ENCODE results near the gene AGGF1.
"Not testable (repeated sequence)": the region's sequence is repeated elsewhere in the genome, so short reads cannot be mapped to it uniquely, and the experiment has no call there.

The AGGF1 gene, protein sequence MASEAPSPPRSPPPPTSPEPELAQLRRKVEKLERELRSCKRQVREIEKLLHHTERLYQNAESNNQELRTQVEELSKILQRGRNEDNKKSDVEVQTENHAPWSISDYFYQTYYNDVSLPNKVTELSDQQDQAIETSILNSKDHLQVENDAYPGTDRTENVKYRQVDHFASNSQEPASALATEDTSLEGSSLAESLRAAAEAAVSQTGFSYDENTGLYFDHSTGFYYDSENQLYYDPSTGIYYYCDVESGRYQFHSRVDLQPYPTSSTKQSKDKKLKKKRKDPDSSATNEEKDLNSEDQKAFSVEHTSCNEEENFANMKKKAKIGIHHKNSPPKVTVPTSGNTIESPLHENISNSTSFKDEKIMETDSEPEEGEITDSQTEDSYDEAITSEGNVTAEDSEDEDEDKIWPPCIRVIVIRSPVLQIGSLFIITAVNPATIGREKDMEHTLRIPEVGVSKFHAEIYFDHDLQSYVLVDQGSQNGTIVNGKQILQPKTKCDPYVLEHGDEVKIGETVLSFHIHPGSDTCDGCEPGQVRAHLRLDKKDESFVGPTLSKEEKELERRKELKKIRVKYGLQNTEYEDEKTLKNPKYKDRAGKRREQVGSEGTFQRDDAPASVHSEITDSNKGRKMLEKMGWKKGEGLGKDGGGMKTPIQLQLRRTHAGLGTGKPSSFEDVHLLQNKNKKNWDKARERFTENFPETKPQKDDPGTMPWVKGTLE
- total RNA-seq = 6.9 to 41.3 (median 22.6) reads per million in 17 experiments

DNA sequence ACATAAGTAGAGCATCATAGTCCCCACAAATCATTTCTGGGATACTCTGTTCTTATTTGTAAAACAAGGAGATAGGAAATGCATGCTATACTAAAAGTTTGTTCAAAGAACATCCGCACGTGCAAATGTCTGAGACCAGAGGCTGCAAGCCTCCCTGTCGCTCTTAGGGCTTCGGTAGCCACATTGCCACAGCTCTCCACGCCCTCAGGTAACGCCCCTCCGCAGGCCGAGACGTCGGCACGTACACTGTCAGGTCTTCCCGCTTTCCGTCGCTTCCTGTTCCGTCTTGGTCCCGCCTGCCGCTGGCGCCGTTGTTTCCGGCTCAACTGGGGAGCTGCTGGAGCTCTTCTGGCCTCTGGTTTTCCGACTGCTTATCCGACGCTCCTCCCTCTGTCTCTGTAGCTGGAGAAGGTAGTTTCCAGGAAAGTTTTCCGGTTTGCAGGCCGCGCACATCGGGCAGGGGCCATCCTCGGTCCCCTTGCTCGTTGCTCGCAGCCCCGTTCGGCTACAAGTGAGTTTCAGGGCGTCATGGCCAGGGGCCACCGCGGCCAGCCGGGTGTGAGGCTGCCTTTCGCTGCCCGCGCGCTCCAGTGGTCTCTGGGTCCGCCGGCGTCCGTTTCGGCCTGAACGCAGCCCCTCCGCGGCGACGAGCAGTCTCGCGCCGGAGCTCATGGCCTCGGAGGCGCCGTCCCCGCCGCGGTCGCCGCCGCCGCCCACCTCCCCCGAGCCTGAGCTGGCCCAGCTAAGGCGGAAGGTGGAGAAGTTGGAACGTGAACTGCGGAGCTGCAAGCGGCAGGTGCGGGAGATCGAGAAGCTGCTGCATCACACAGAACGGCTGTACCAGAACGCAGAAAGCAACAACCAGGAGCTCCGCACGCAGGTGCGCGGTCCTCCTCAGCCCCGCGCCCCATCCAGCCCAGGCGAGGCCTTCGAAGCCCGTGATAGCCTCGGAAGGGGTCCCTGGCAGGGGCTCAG lies at the start of gene AGGF1:
Gene AGGF1, plus strand, starts transcription at position 308 of the 975 bp plus-strand sequence. Its CDS starts 363 bp downstream, at position 671.
- peak; percentile 94 to 97 (median 96) for DNase-seq

DNA sequence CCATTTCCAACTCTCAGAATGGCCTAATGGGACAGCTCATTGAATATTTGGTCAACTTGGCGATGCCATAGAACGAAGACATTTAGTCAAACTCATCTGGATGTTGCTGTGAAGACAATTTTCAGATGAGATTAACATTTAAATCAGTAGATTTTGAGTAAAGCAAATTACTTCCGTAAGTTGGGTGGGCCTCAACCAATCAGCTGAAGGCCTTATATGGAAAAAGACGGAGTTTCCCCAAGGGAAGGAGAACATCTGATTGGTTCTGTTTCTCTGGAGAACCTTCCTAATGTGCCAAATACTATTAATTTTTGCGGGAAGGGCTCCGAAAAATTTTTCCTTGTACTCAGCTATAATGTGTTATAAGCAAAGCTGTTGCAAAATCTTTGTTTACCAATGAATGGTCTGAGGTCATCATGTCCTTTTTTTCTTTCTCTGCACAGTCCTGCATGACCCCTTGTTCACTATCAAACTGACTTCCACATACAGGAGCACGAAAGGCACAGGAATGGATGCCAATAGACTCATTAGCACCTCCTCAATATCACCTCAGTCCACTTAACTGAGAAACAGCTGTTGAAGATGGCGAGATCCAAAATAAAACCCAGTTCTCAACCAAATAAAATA lies 49.6 kb upstream of the AGGF1 start:
- DNase-seq = peak in 2 of 4 experiments; percentile 14 to 27

DNA sequence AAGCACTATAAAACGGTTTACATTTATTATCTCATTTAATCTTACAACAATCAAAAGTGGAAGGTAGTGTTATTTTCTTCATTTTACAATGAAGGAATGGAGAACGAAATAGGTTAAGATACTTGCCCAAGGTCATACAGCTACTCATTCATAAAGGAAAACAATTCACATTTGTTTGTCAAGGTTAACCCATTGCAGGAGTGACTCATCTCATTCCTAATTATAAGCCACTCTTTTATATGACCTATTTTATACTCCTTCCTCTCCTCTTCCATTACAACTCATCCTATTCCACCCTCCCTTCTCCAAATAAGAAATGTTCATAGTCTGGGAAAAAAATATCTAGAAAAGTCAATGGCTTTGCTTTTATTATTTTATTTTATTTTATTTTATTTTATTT lies 47.8 kb upstream of the AGGF1 start:
- DNase-seq = no peak

DNA sequence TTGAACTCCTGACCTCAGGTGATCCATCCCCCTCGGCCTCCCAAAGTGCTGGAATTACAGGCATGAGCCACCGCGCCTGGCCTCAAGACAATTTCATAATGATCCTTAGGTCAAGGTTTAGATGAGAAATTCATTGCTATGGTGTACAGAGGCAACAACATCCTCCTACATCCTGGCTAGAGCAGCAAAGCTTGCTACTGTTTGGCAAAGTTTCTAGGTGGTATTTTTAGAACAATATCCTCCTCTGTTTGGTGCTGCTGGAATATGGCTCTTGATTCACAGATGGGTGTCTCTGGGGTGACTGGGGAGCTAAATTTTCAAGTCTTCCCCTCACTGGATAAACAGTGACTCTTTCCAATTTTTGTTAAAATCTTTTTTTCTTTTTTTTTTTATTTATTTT lies 46.7 kb upstream of the AGGF1 start:
- DNase-seq = no peak

DNA sequence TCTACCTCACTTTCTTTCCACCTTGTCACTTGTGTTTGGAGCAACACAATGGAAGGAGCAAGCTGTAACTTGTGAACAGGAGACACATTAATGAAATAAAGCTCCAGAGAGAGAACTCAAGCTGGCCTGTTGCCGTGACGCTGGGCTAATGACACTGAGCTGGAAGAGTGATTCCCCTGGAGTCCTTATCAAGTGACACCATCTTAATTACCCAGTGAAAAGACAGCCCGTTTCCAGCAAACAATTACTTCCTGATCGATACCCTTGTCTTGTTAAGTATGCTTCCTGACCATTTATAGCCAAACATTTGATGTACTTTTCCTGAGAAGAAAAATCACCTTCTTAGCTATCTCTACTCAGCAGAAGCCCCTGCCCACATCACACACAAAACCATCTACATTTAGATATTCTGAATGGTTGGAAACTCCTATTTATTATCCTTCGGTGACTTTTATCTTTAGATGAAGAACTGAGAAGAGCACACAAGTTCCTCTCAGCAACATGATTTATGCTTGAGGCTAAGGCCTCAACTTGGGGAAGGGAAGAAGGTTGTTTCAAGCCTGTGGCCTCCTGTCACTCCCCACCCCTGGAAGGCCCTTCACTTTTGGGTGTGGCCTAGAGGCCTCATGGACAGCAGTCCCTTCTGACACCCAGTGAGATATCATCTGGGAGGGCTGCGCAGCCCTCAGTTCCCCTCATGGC lies 43.2 kb upstream of the AGGF1 start:
- peak in 1 of 4 experiments; percentile 12 for DNase-seq

DNA sequence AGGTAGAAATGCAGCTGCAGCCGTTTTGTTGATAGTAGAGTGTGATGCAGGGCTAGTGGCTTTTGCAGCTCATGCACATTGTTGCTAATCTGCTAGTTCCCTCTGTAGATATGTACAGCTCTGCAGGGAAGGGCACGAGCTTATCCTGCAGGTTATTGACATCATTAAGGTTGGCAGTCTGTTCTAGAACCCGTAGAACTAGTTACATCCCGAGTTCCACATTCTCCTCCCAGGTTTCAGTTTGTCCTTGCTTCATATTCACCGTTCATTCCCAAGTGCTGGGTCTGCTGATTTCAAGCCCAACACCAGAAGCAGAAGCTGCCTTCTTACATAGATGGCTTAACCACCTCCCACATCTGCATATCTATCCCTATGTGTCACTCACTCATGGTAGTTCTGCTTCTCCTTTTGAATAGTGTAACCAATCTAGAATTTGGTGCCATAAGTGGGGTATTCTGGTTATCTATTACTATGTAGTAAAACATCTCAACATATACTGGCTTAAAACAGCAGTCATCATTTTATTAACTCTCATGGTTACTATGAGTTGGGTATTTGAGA lies 39.2 kb upstream of the AGGF1 start:
- DNase-seq = peak; percentile 61 to 88 (median 80)

DNA sequence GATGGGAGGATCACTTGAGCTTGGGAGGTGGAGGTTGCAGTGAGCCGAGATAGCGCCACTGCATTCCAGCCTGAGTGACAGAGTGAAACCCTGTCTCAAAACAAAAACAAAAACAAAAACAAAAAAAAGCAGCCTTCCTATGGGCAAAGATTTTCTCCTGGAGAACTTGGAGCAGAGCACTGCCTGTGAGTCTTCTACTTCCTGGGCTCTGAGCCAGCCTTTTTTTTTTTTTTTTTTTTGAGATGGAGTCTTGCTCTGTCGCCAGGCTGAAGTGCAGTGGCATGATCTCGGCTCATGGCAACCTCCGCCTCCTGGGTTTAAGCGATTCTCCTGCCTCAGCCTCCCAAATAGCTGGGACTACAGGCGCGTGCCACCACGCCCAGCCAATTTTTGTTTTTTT lies 36.8 kb upstream of the AGGF1 start:
- not testable (repeated sequence) for DNase-seq

DNA sequence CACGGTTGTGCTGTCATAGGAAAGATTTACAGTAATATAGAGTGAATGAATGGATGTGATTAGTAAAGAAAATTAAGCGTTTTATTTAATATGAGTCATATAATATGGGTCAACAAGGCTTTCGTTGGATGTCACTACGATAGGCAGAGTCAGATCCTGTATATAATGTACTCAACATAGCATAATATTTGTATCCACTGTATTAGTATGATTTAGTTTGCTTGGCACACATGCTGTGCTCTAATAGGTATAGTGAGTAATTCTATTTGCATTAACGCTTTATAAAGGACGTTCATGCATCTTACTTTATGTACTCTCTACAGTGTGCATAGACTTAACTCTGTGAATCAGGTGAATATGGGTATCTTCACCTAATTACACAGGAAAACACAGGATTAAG lies 35.9 kb upstream of the AGGF1 start:
- DNase-seq = no peak

DNA sequence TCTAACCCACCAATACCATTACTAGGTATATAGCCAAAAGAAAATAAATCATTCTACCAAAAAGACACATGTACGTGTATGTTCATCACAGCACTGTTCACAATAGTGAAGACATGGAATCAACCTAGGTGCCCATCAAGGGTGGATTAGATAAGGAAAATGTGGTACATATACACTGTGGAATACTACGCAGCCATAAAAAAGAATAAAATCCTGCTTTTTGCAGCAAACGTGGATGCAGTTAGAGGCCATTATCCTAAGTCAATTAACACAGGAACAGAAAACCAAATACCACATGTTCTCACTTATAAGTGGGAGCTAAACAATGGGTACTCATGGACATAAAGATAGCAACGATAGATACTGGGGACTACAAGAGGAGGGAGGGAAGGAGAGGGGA lies 32.0 kb upstream of the AGGF1 start:
- DNase-seq = not testable (repeated sequence)

DNA sequence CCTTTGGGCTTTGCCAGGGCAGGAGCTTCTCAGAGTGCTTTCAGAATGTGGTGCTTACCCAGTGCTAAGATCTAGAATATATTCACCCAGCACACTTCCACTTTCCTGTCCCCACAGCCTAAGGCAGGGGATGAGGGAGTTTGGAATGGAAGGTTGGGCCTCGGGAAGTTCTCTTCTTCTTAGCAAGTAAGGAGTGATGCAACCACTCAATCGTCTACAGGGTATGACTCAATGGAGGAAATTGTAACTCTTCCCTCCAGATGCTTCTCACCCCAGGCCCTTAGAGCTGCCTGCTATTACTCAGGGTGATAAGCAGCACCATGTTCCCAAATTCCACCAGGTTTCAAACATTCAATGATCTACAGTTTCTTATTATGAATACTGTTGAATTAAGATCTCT lies 30.8 kb upstream of the AGGF1 start:
- peak; percentile 76 to 91 (median 85) for DNase-seq

DNA sequence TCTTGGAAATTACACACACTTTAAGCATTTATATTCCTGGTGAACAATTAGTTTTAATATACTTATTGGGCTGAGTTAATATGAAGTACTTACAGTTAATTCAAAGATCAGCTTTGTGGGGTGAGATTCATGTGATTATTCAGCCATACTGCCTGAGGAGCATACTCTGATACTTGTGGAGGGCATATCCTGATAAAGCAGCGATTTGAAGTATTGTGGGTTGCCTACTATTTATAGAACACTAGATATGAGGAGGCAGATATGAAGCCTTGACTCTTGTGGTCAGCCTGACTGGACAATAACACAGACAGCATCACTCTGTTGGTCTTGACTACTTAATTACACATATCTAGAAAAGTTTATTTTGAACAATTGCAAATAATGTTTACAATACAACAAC lies 27.0 kb upstream of the AGGF1 start:
- DNase-seq = no peak

DNA sequence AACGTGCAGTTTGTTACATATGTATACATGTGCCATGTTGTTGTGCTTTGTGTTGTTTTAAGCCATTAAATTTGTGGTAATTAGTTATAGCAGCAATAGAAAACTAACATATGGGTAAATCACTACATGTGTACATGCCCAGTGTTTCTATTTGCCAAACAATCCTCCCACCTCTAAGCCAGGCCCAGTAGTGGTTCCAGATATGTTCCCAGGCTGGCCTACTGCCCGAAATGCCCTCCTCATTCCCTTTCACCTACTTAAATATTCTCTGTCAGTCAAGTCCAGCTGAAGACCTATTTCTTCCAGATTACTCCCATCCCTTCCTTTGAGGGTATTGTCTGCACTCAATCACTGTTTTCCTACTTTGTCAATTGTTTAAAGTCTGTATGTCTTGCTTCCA lies 24.1 kb upstream of the AGGF1 start:
- no peak for DNase-seq

DNA sequence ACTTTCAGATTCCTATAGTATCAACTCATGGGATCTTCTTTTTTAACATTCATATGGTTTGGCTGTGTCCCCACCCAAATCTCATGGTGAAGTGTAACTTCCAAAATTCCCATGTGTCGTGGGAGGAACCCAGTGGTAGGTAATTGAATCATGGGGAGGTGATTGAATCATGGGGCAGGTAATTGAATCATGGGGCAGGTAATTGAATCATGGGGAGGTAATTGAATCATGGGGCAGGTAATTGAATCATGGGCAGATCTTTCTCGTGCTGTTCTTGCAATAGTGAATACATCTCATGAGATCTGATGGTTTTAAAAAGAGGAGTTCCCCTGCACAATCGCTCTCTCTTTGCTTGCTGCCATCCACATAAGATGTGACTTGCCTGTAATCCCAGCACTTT lies 21.8 kb upstream of the AGGF1 start:
- no peak for DNase-seq

DNA sequence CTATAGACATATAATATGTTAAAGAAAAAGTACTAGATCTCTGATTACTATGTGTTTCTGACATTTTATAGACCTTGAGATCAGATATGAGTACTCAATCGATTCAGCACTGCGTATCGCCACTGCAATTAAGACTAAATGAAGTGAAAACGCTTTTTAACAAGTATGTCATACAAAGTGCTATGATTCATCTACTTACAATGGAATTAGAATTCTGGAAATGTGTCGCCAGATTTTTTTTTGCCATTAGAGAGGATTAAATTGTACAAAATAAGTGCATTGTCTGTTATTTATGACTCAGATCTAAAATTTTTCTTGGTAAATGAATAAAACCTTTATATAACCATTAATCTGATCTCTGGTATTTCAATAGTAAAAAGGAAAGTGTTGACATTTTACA lies 20.0 kb upstream of the AGGF1 start:
- no peak for DNase-seq

DNA sequence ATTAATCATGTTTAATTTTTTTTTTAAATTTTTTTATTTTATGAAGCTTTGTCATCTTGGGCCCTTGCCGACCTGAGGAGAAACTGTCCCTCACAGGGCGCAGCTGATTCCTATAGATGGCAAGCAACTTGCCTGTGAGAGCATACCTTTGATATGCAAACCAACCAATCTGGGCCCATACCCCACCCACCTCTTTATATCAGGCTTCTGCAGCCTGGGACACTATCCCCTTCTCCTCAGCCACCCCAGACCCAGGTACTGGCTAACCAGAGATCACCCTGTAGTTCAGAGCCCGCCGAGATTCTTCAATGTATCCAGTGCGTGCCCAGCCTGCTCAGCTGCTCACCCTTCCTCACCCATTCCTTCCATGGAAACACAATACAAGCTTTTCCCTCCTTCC lies 18.7 kb upstream of the AGGF1 start:
- DNase-seq = no peak

DNA sequence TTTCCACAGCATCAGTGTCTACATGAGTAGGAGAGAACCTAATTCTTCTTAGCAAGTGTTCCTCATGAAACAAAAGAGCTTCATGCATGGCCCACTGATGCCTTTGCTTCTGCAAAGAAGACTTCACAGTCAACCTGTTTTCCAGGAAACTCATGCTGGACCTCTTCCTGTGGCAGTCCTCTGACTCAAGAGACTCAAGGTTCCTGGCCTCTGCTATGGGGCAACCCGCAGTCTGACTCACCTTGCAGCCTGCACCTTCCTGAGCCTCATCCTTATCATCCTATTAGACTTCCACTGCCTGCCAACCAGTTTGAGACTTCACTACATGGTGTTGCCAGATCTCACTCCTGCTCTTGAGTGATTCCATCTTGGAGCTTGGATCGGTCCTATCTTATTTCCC lies 17.6 kb upstream of the AGGF1 start:
- no peak for DNase-seq

DNA sequence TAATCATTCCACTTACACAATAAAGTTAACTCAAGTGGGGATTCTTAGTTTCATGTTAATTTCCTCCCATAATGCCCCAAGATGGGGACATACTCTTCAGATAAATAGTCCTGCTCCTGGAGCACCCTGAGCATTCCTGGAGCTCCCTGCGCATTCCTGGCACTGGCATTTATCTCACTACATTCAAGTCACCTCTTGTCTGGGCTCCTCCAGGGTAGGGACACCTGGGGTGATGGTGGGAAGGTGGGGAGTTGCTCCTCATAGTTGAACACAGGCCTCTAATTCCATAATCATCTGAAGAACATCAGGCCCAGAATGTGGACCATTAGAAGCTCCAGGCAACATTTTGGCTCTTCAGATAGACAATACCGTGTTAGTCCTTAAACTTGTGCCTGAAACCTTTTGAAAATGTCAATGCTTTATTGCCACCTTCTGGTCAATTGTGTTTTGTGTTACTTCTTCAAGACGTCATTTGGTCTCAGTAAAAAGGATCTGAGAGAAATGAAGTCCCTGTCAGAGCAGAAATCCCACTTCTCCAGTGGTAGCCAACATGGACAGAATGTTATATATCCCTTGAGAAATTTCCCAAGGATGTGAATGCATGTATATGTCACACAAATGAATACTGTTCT lies 14.2 kb upstream of the AGGF1 start:
- peak; percentile 50 to 85 (median 77) for DNase-seq

DNA sequence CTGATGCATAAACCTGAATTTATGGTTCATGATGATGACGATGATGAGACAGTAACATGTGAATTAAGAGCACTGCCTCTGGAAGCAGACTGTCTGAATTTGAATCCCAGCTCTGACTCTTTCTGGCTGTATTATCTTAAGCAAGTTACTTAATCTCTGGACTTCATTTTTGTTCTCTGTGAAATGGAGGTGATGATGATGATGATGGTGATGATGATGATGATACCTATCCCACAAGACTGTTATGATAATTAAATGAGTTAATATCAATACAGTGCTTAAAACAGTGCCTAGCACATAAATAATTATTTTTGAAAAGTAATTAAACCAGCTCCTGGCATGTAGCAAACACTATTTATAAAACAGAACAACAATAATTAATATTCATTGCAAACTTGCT lies 13.2 kb upstream of the AGGF1 start:
- no peak for DNase-seq

DNA sequence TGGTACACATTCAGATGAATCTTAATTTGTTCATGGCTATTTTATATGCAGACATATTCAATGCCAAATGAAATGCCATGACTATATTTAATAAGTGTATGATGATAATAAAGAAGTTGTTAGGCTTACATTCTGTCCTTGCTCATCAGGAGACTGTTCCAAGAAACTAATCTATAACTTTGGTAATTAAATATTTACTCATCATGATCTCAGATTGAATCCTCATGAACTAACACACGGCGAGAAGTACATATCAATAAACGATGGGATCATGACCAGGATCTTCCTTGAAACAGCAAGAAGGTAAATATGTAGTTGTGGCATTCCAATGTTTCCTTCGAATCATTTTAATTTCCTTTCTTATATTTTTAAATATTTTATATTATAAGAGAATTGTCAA lies 12.5 kb upstream of the AGGF1 start:
- DNase-seq = no peak

DNA sequence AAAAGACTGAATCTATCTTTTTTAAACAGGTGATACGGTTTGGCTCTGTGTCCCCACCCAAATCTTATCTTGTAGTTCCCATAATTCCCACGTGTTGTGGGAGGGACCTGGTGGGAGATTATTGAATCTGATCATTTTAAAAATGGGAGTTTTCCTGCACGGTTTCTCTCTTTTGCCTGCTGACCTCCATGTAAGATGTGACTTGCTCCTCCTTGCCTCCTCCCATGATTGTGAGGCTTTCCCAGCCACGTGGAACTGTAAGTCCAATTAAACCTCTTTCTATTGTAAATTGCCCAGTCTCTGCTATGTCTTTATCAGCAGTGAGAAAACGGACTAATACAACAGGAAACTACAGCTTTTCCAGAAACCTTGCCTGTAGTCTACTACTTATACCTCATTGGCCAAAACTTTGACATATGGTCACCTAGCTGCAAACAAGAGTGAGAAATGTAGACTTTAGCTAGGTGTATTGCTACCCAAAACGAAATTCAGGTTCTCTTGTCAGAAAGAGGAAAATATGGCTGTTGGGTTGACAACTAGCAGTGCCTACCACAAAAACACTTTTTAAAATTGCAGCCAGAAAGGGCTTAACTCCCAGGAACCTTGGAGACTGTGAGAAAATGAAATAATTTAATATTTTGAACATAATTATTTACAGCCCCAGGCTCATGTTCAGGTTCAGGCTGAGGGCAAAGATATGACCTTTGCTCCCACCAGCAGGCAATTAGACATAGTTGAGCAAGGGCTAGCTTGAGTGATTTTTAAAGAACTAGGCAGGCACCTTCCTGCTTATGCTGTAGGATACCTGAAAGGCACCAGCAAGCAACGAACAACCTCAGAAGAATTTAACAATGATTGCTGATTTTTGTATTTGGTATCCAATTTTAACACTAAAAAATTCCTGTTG lies 7.4 kb upstream of the AGGF1 start:
- peak in 1 of 4 experiments; percentile 17 for DNase-seq

Data from suppressor macrophage (primary cell).